ENCODE data around the gene MIS12.
A peak's percentile ranks its signal among the peaks of the same experiment; 100 is the strongest.

MIS12 gene

GRCh38 chr17:5532581-5532980 is 46.2 kb downstream of the MIS12 start:
- no peak for DNase-seq (ENCODE audit: low spot score)
- Histone ChIP-seq H3K4me3 (no peak overlapping the region), H3K27ac (no peak overlapping the region)
- no peak for TF ChIP-seq CTCF (IDR thresholded peaks at IDR 0.05)

GRCh38 chr17:5533486-5534315 is 47.3 kb downstream of the MIS12 start:
- Histone ChIP-seq H3K27ac (no peak overlapping the region), H3K4me3 (no peak overlapping the region)
- DNase-seq (ENCODE audit: low spot score): no peak
- no peak for TF ChIP-seq CTCF (IDR thresholded peaks at IDR 0.05)

GRCh38 chr17:5535436-5535835 is 49.1 kb downstream of the MIS12 start:
- TF ChIP-seq CTCF (IDR thresholded peaks at IDR 0.05): no peak
- Histone ChIP-seq H3K27ac (no peak overlapping the region), H3K4me3 (no peak overlapping the region)
- no peak for DNase-seq (ENCODE audit: low spot score)

GRCh38 chr17:5536866-5537650 is 50.7 kb downstream of the MIS12 start:
- no peak overlapping the region for H3K4me3 ChIP-seq
- H3K27ac ChIP-seq: no peak overlapping the region
- DNase-seq (ENCODE audit: low spot score): no peak
- no peak for TF ChIP-seq CTCF (IDR thresholded peaks at IDR 0.05)

DNA sequence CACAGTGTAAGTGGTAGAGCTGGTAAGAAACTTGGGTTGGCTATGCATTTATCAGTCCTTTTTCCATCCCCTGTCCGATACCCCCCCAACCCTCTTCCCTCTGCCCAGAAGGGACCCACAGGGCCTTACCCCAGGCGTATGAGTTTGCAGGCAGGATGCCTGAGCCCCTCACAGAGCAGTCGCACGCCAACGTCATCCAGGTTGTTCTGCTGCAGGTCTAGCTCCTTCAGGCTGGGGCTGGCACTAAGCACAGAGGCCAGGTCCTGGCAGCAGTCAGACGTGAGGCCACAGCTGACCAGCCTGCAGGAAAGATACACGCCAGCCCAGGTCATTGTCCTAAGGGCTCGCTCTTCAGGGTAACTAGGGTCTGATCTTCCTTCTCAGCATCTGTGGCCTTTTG is 52.9 kb downstream of the MIS12 start:
- TF ChIP-seq CTCF (IDR thresholded peaks at IDR 0.05): no peak
- Histone ChIP-seq H3K4me3 (no peak overlapping the region), H3K27ac (no peak overlapping the region)
- peak; percentile 49 for DNase-seq (ENCODE audit: low spot score)

DNA sequence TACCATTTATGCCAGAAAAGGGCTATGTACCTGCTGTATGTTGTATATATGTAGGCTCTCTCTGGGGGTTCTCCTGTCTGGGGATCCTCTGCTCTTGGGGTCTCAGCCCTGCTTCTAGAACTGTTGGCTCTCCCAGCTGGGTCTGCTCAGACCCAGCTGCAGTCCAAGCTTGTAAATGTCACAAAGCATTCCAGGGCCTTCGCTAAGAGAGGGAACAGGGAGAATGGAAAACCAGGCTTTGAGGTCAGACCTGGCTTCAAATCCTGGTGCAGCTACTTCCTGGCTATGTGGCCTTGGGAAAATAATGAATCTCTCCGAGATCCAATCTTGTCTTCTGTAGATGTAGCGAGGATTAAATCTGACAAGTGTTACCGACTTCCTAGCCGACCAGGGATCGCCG is 54.0 kb downstream of the MIS12 start:
- no peak overlapping the region for H3K27ac ChIP-seq
- no peak for DNase-seq (ENCODE audit: low spot score)
- no peak for TF ChIP-seq CTCF (IDR thresholded peaks at IDR 0.05)
- no peak overlapping the region for H3K4me3 ChIP-seq
